ENCODE data around the gene CERK. TPM values are rescaled to one million over a fixed set of nuclear protein-coding genes. Genes with fewer than 3 reads are reported as not detected.

The CERK gene
- total RNA-seq, 1 experiment from 2014 or later, result 30.9 TPM

GRCh38 chr22:46651316-46651715, 86.7 kb downstream of the CERK start:
- POLR2A ChIA-PET, result no interaction called here
- Histone ChIP-seq H3K4me3 (ENCODE audit: low read depth in 2 of 2, low read length in 2 of 2) (no peak overlapping the region), H3K36me3 (ENCODE audit: control insufficient read depth, insufficient read depth, low read length) (no peaks in the 10 kb centered on the region), H3K27me3 (ENCODE audit: control insufficient read depth, insufficient read depth, low read length) (no peaks in the 10 kb centered on the region), H3K27ac (ENCODE audit: low read length) (no peak overlapping the region), H3K4me1 (ENCODE audit: control insufficient read depth, insufficient read depth, low read length) (no peaks in the 10 kb centered on the region; the same call in none of the 2 replicates), H3K9me3 (ENCODE audit: control insufficient read depth, insufficient read depth, low read depth, low read length) (no peaks in the 10 kb centered on the region)
- in situ Hi-C loops (cut with HindIII; ENCODE audit: low pct_unique_long_range_greater_than_20kb, low sequenced_read_pairs), result no loop called here
- TF ChIP-seq POLR2AphosphoS5 (IDR thresholded peaks at IDR 0.05; ENCODE audit: low read depth, low read length) (no peak), REST (IDR thresholded peaks at IDR 0.05; ENCODE audit: insufficient read depth in 1 of 2, low read depth in 2 of 2, low read length in 1 of 2) (no peak), TCF7L2 (IDR thresholded peaks at IDR 0.05; ENCODE audit: low read depth, low read length) (no peak), SIN3A (IDR thresholded peaks at IDR 0.05; ENCODE audit: borderline replicate concordance, insufficient read depth, low read depth, low read length) (no peak), CTCF (IDR thresholded peaks at IDR 0.05) (no peak)
- intact Hi-C loops (cut with micrococcal nuclease; ENCODE audit: unreplicated experiment), result no loop called here
- no TSS peak for BruUV-seq (replicated peaks)
- CTCF ChIA-PET, result no interaction called here
- DNase-seq (ENCODE audit: low read depth, low spot score) (no peak), ATAC-seq (no peak)

GRCh38 chr22:46650078-46650810, 87.8 kb downstream of the CERK start:
- DNase-seq (ENCODE audit: low read depth, low spot score) (no peak), ATAC-seq (no peak)
- BruUV-seq (replicated peaks), result no TSS peak
- no peaks in the 10 kb centered on the region for H3K36me3 ChIP-seq (ENCODE audit: control insufficient read depth, insufficient read depth, low read length)
- POLR2A ChIA-PET, result no interaction called here
- no peak overlapping the region for H3K27ac ChIP-seq (ENCODE audit: low read length)
- no peak overlapping the region for H3K4me3 ChIP-seq (ENCODE audit: low read depth in 2 of 2, low read length in 2 of 2)
- no peaks in the 10 kb centered on the region for H3K9me3 ChIP-seq (ENCODE audit: control insufficient read depth, insufficient read depth, low read depth, low read length)
- in situ Hi-C loops (cut with HindIII; ENCODE audit: low pct_unique_long_range_greater_than_20kb, low sequenced_read_pairs), result no loop called here
- H3K27me3 ChIP-seq (ENCODE audit: control insufficient read depth, insufficient read depth, low read length), result no peaks in the 10 kb centered on the region
- TF ChIP-seq TCF7L2 (IDR thresholded peaks at IDR 0.05; ENCODE audit: low read depth, low read length) (no peak), CTCF (IDR thresholded peaks at IDR 0.05) (no peak), REST (IDR thresholded peaks at IDR 0.05; ENCODE audit: insufficient read depth in 1 of 2, low read depth in 2 of 2, low read length in 1 of 2) (no peak), POLR2AphosphoS5 (IDR thresholded peaks at IDR 0.05; ENCODE audit: low read depth, low read length) (no peak), SIN3A (IDR thresholded peaks at IDR 0.05; ENCODE audit: borderline replicate concordance, insufficient read depth, low read depth, low read length) (no peak)
- H3K4me1 ChIP-seq (ENCODE audit: control insufficient read depth, insufficient read depth, low read length), result no peaks in the 10 kb centered on the region; the same call in none of the 2 replicates
- CTCF ChIA-PET, result no interaction called here
- intact Hi-C loops (cut with micrococcal nuclease; ENCODE audit: unreplicated experiment), result no loop called here
